CD8-positive, alpha-beta memory T cell (primary cell): ENCODE data around the gene TOR3A. TPM values are rescaled to one million over a fixed set of nuclear protein-coding genes. Genes with fewer than 3 reads are reported as not detected.

Experiments used
- CTCF ChIA-PET: fragments of 350-600 bp; sonication (Branson Sonifier 250); formaldehyde crosslinking; loops from one replicate; lab custom pipeline; 2021; ENCODE audit warnings: antibody characterized with exemption; lab: Charles Lee
- POLR2A ChIA-PET: fragments of 350-600 bp; sonication (Branson Sonifier 250); formaldehyde crosslinking; loops from one replicate; lab custom pipeline; 2021; ENCODE audit warnings: antibody characterized with exemption; lab: Charles Lee
- DNase-seq, 5 donors: peaks; one replicate each; pipeline versions ENCODE4 v3.0.0 to v3.0.0-alpha.2; 2020 to 2022; ENCODE audit warnings: mixed read lengths in 1 of 5
- H3K27ac ChIP-seq: one replicate; pipeline ENCODE4 v1.7.0; 2013; ENCODE audit warnings: low read depth, mild to moderate bottlenecking, low read length, moderate library complexity
- H3K27me3 ChIP-seq: 2 replicates; pipeline ENCODE4 v1.7.0; 2013; ENCODE audit warnings: low read length, mild to moderate bottlenecking; ENCODE audit not compliant: insufficient read depth, poor library complexity, severe bottlenecking
- H3K36me3 ChIP-seq: 2 replicates; pipeline ENCODE4 v1.7.0; 2013; ENCODE audit warnings: mild to moderate bottlenecking, low read length, moderate library complexity; ENCODE audit not compliant: insufficient read depth
- H3K4me1 ChIP-seq: 2 replicates; pipeline ENCODE4 v1.7.0; 2013; ENCODE audit warnings: mild to moderate bottlenecking, low read length, moderate library complexity; ENCODE audit not compliant: insufficient read depth
- H3K4me3 ChIP-seq: 2 replicates; pipeline ENCODE4 v1.7.0; 2013; ENCODE audit warnings: mild to moderate bottlenecking, low read length
- H3K9me3 ChIP-seq: 2 replicates; pipeline ENCODE4 v1.7.0; 2013; ENCODE audit warnings: mild to moderate bottlenecking, low read length
- H3K27ac Mint-ChIP-seq, 8 donors: one replicate each; pipeline ENCODE4 v1.8.0; 2020 to 2021; ENCODE audit warnings: mixed read lengths in 8 of 8, mild to moderate bottlenecking in 6 of 8, inconsistent platforms in 3 of 8, moderate library complexity in 3 of 8
- H3K27me3 Mint-ChIP-seq, 2 donors: one replicate each; pipeline ENCODE4 v1.8.0; 2020 to 2021; ENCODE audit warnings: mixed read lengths in 2 of 2, mild to moderate bottlenecking in 1 of 2, moderate library complexity in 1 of 2
- H3K36me3 Mint-ChIP-seq, 3 donors: one replicate each; pipeline ENCODE4 v1.8.0; 2020 to 2021; ENCODE audit warnings: mixed read lengths in 3 of 3, inconsistent platforms in 1 of 3, mild to moderate bottlenecking in 1 of 3
- H3K4me1 Mint-ChIP-seq, 3 donors: one replicate each; pipeline ENCODE4 v1.8.0; 2020 to 2021; ENCODE audit warnings: mixed read lengths in 3 of 3, inconsistent platforms in 1 of 3, mild to moderate bottlenecking in 1 of 3
- H3K4me3 Mint-ChIP-seq, 7 donors: one replicate each; pipeline ENCODE4 v1.8.0; 2020 to 2021; ENCODE audit warnings: mixed read lengths in 7 of 7, mild to moderate bottlenecking in 6 of 7, moderate library complexity in 4 of 7, inconsistent platforms in 2 of 7
- H3K9me3 Mint-ChIP-seq, 5 donors: one replicate each; pipeline ENCODE4 v1.8.0; 2020 to 2022; ENCODE audit warnings: mixed read lengths in 5 of 5, mild to moderate bottlenecking in 3 of 5, moderate library complexity in 2 of 5, inconsistent platforms in 1 of 5
- polyA plus RNA-seq: library from polyadenylated mRNA; unstranded; fragments of 300-500 nt; fragmentation: Illumina TruSeq; gene quantifications from one replicate; pipeline ENCODE4 v1.2.3, GENCODE V29; 2021
- total RNA-seq, 2 experiments: library from RNA; stranded (reverse); gene quantifications; one replicate each; pipeline ENCODE4 v1.2.3, GENCODE V29; 2021

Gene TOR3A
- total and polyA plus RNA-seq, 3 experiments from 2014 or later: 43.8 to 54.6 (median 48.5) TPM

- peak overlapping the region in 1 of 8 donors; percentile 51 for H3K27ac Mint-ChIP-seq
- H3K36me3 Mint-ChIP-seq: peaks cover 6 to 23% (median 7%) of the 10 kb centered on the region in 3 donors
- no peak overlapping the region for H3K4me3 ChIP-seq
- no peaks in the 10 kb centered on the region for H3K27me3 Mint-ChIP-seq
- no peak overlapping the region for H3K27ac ChIP-seq
- H3K4me3 Mint-ChIP-seq: no peak overlapping the region
- POLR2A ChIA-PET: no interaction called here
- H3K4me1 ChIP-seq: no peaks in the 10 kb centered on the region
- DNase-seq: no peak
- no peaks in the 10 kb centered on the region for H3K9me3 Mint-ChIP-seq
- no peaks in the 10 kb centered on the region for H3K9me3 ChIP-seq
- no peaks in the 10 kb centered on the region for H3K4me1 Mint-ChIP-seq
- CTCF ChIA-PET: no interaction called here
- peaks cover 6% of the 10 kb centered on the region for H3K36me3 ChIP-seq
- H3K27me3 ChIP-seq: no peaks in the 10 kb centered on the region
Measured at GRCh38 chr1:179103999-179104398, 22.1 kb downstream of the TOR3A start.

GRCh38 chr1:179104611-179105250 lies 22.9 kb downstream of the TOR3A start:
- Mint-ChIP-seq H3K36me3 (peaks cover 10 to 29% (median 10%) of the 10 kb centered on the region in 3 donors), H3K9me3 (no peaks in the 10 kb centered on the region), H3K4me3 (no peak overlapping the region), H3K27ac (no peak overlapping the region), H3K4me1 (no peaks in the 10 kb centered on the region), H3K27me3 (no peaks in the 10 kb centered on the region)
- no peak overlapping the region for H3K27ac ChIP-seq
- H3K4me1 ChIP-seq: no peaks in the 10 kb centered on the region
- POLR2A ChIA-PET: no interaction called here
- no peak for DNase-seq
- H3K27me3 ChIP-seq: no peaks in the 10 kb centered on the region
- H3K9me3 ChIP-seq: no peaks in the 10 kb centered on the region
- CTCF ChIA-PET: interaction anchor here (1.0 to 1.6 kb wide), 3 partner anchors 17 to 265 kb away, joined by 3 read pairs; no protein-coding TSS in a partner anchor
- peaks cover 6% of the 10 kb centered on the region for H3K36me3 ChIP-seq
- H3K4me3 ChIP-seq: no peak overlapping the region

GRCh38 chr1:179105393-179105792 lies 23.5 kb downstream of the TOR3A start:
- Mint-ChIP-seq H3K27ac (peak overlapping the region in 1 of 8 donors; percentile 17), H3K4me3 (no peak overlapping the region), H3K36me3 (peaks cover 10 to 35% (median 12%) of the 10 kb centered on the region in 3 donors), H3K9me3 (no peaks in the 10 kb centered on the region), H3K27me3 (no peaks in the 10 kb centered on the region), H3K4me1 (no peaks in the 10 kb centered on the region)
- no peak overlapping the region for H3K27ac ChIP-seq
- H3K27me3 ChIP-seq: no peaks in the 10 kb centered on the region
- H3K4me1 ChIP-seq: no peaks in the 10 kb centered on the region
- no peaks in the 10 kb centered on the region for H3K9me3 ChIP-seq
- H3K36me3 ChIP-seq: peaks cover 6% of the 10 kb centered on the region
- no peak overlapping the region for H3K4me3 ChIP-seq
- CTCF ChIA-PET: interaction anchor here (1.0 to 1.6 kb wide), 3 partner anchors 16 to 265 kb away, joined by 3 read pairs; no protein-coding TSS in a partner anchor
- peak in 1 of 5 donors; percentile 10 for DNase-seq
- POLR2A ChIA-PET: interaction anchor here (0.5 kb wide), 1 partner anchor 27 kb away, joined by 3 read pairs; no protein-coding TSS in a partner anchor

GRCh38 chr1:179107706-179108629 lies 26.1 kb downstream of the TOR3A start:
- Histone ChIP-seq H3K4me1 (no peaks in the 10 kb centered on the region), H3K9me3 (no peaks in the 10 kb centered on the region), H3K4me3 (no peak overlapping the region), H3K27me3 (no peaks in the 10 kb centered on the region), H3K36me3 (peaks cover 9% of the 10 kb centered on the region), H3K27ac (no peak overlapping the region)
- H3K9me3 Mint-ChIP-seq: no peaks in the 10 kb centered on the region
- POLR2A ChIA-PET: no interaction called here
- no peaks in the 10 kb centered on the region for H3K27me3 Mint-ChIP-seq
- CTCF ChIA-PET: no interaction called here
- H3K36me3 Mint-ChIP-seq: peaks cover 10 to 52% (median 16%) of the 10 kb centered on the region in 3 donors
- peak overlapping the region in 1 of 8 donors; percentile 43 for H3K27ac Mint-ChIP-seq
- H3K4me3 Mint-ChIP-seq: no peak overlapping the region
- DNase-seq: no peak
- H3K4me1 Mint-ChIP-seq: no peaks in the 10 kb centered on the region

GRCh38 chr1:179108644-179109043 lies 26.8 kb downstream of the TOR3A start:
- H3K27me3 ChIP-seq: no peaks in the 10 kb centered on the region
- H3K4me1 Mint-ChIP-seq: no peaks in the 10 kb centered on the region
- H3K27ac Mint-ChIP-seq: no peak overlapping the region
- no peaks in the 10 kb centered on the region for H3K4me1 ChIP-seq
- peaks cover 10 to 56% (median 18%) of the 10 kb centered on the region in 3 donors for H3K36me3 Mint-ChIP-seq
- no peak overlapping the region for H3K4me3 ChIP-seq
- no peaks in the 10 kb centered on the region for H3K9me3 Mint-ChIP-seq
- no peaks in the 10 kb centered on the region for H3K9me3 ChIP-seq
- POLR2A ChIA-PET: no interaction called here
- peaks cover 9% of the 10 kb centered on the region for H3K36me3 ChIP-seq
- no peak overlapping the region for H3K4me3 Mint-ChIP-seq
- CTCF ChIA-PET: no interaction called here
- no peak for DNase-seq
- no peaks in the 10 kb centered on the region for H3K27me3 Mint-ChIP-seq
- no peak overlapping the region for H3K27ac ChIP-seq

- ChIA-PET POLR2A (interaction anchor here (1.2 kb wide), 1 partner anchor 14 kb away, joined by 3 read pairs; no protein-coding TSS in a partner anchor), CTCF (no interaction called here)
- Histone ChIP-seq H3K36me3 (peaks cover 20% of the 10 kb centered on the region), H3K4me3 (no peak overlapping the region), H3K4me1 (no peaks in the 10 kb centered on the region), H3K9me3 (no peaks in the 10 kb centered on the region), H3K27ac (no peak overlapping the region), H3K27me3 (no peaks in the 10 kb centered on the region)
- Mint-ChIP-seq H3K9me3 (no peaks in the 10 kb centered on the region), H3K27me3 (no peaks in the 10 kb centered on the region), H3K4me1 (no peaks in the 10 kb centered on the region), H3K27ac (peak overlapping the region in 1 of 8 donors; percentile 58), H3K4me3 (no peak overlapping the region), H3K36me3 (peaks cover 0 to 67% (median 26%) of the 10 kb centered on the region in 3 donors)
- DNase-seq: no peak
Measured at GRCh38 chr1:179115181-179115580, 33.3 kb downstream of the TOR3A start.

GRCh38 chr1:179119513-179119912 lies 37.6 kb downstream of the TOR3A start:
- Mint-ChIP-seq H3K36me3 (peaks cover 0 to 61% (median 19%) of the 10 kb centered on the region in 3 donors), H3K4me3 (no peak overlapping the region), H3K9me3 (no peaks in the 10 kb centered on the region), H3K4me1 (no peaks in the 10 kb centered on the region), H3K27me3 (no peaks in the 10 kb centered on the region), H3K27ac (no peak overlapping the region)
- Histone ChIP-seq H3K4me3 (no peak overlapping the region), H3K9me3 (no peaks in the 10 kb centered on the region), H3K27ac (no peak overlapping the region), H3K4me1 (no peaks in the 10 kb centered on the region), H3K36me3 (peaks cover 20% of the 10 kb centered on the region), H3K27me3 (no peaks in the 10 kb centered on the region)
- ChIA-PET POLR2A (no interaction called here), CTCF (interaction anchor here (1.9 kb wide), 1 partner anchor 37 kb away, joined by 5 read pairs; no protein-coding TSS in a partner anchor)
- DNase-seq: no peak
